ENCODE measurements around the gene SLAMF7. TPM values are rescaled to one million over a fixed set of nuclear protein-coding genes. Genes with fewer than 3 reads are reported as not detected.
"Not testable (repeated sequence)": the region's sequence is repeated elsewhere in the genome, so short reads cannot be mapped to it uniquely, and the experiment has no call there.

SLAMF7 gene
- total RNA-seq (under 1 TPM in 1 of 2 donors, not detected in 1; 0.68 TPM), polyA plus RNA-seq (ENCODE audit: insufficient read depth, low read depth, low replicate concordance) (5.1 TPM)
- long read RNA-seq, donor 1, result 0 reads
- long read RNA-seq, donor 2, result 0 reads

DNA sequence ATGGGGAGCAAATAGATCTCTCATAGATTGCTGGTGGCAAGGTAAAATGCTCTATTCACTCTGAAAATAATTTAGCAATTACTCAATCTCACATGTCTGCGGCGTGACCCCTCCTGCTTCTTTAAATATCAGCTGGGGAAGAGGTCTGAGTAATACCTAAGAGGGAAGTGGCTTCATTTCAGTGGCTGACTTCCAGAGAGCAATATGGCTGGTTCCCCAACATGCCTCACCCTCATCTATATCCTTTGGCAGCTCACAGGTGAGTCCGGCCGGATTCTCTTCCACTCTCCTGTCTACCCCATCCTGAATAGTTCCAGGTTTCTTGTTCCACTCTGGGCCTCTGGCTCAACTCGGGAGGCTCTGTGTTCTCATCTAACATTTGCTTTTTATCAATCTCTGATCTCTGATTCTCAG, at the start of gene SLAMF7:
TSS of gene SLAMF7 (plus strand) at position 150 of the 414 bp plus-strand sequence. CDS start at position 205, 55 bp downstream.
- no peaks in the 10 kb centered on the region for H3K9me3 ChIP-seq
- H3K4me3 ChIP-seq, result no peak within 1 kb of the TSS
- no peak within 1 kb of the TSS for H3K27ac ChIP-seq
- intact Hi-C loops (cut with DNase I; ENCODE audit: low total_unique reads), result no loop called here
- DNase-seq, result no peak
- WGBS, 2 donors, result 85 to 88% methylated on average over 5 of the region's 5 CpGs
- H3K4me1 ChIP-seq, result no peaks in the 10 kb centered on the region
- TF ChIP-seq POLR2A (IDR thresholded peaks at IDR 0.05), result no peak
- TF ChIP-seq, protein P1, sequence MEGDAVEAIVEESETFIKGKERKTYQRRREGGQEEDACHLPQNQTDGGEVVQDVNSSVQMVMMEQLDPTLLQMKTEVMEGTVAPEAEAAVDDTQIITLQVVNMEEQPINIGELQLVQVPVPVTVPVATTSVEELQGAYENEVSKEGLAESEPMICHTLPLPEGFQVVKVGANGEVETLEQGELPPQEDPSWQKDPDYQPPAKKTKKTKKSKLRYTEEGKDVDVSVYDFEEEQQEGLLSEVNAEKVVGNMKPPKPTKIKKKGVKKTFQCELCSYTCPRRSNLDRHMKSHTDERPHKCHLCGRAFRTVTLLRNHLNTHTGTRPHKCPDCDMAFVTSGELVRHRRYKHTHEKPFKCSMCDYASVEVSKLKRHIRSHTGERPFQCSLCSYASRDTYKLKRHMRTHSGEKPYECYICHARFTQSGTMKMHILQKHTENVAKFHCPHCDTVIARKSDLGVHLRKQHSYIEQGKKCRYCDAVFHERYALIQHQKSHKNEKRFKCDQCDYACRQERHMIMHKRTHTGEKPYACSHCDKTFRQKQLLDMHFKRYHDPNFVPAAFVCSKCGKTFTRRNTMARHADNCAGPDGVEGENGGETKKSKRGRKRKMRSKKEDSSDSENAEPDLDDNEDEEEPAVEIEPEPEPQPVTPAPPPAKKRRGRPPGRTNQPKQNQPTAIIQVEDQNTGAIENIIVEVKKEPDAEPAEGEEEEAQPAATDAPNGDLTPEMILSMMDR (IDR thresholded peaks at IDR 0.05), result no peak
- no peaks in the 10 kb centered on the region for H3K27me3 ChIP-seq
- no peaks in the 10 kb centered on the region for H3K36me3 ChIP-seq (ENCODE audit: low read depth, missing control alignments)

DNA sequence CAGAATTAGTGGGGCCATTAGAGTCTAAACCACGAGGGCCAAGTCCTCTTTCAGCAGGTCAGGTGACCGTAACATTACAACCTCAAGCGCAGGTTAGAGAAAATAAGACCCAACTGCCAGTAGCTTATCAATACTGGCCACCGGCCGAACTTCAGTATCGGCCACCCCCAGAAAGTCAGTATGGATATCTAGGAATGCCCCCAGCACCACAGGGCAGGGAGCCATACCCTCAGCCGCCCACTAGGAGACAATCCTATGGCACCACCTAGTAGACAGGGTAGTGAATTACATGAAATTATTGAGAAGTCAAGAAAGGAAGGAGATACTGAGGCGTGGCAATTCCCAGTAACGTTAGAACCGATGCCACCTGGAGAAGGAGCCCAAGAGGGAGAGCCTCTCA, 46.7 kb upstream of the SLAMF7 start:
- H3K27ac ChIP-seq; intact Hi-C loops (cut with DNase I; ENCODE audit: low total_unique reads); H3K4me3 ChIP-seq; H3K9me3 ChIP-seq; H3K4me1 ChIP-seq; DNase-seq; H3K27me3 ChIP-seq; H3K36me3 ChIP-seq (ENCODE audit: low read depth, missing control alignments): not testable (repeated sequence)
- 86 to 91% methylated on average over 10 of the region's 10 CpGs for WGBS, 2 donors

GRCh38 chr1:160702100-160702499, 36.9 kb upstream of the SLAMF7 start:
- WGBS, 2 donors, result 89% methylated on average over 5 of the region's 5 CpGs
- Histone ChIP-seq H3K36me3 (ENCODE audit: low read depth, missing control alignments) (no peaks in the 10 kb centered on the region), H3K4me3 (no peak overlapping the region), H3K9me3 (no peaks in the 10 kb centered on the region), H3K4me1 (no peaks in the 10 kb centered on the region), H3K27ac (no peak overlapping the region), H3K27me3 (no peaks in the 10 kb centered on the region)
- DNase-seq, result no peak
- intact Hi-C loops (cut with DNase I; ENCODE audit: low total_unique reads), result no loop called here
- TF ChIP-seq, protein P1 (IDR thresholded peaks at IDR 0.05), result no peak

DNA sequence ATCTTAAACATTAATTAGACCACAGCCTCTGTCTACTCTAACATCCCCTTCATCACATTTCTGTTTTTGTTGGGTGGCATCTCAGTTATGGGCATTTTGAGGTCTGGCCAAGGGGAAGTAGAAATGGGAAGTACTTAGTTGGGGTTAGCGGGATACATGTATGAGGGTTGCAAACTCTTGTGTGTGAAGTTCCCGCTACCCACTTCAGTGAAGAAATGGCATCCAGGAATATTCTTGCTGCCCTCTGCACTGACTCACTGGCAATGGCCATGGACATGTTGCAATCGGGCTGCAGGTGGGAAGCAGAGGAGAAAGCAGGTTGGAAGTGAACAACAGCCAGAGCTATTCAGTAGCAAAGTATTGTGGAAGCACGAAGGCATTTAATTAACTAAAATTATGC, 34.8 kb upstream of the SLAMF7 start:
- no peak overlapping the region for H3K4me3 ChIP-seq
- 84 to 85% methylated on average over 4 of the region's 4 CpGs for WGBS, 2 donors
- H3K27me3 ChIP-seq, result no peaks in the 10 kb centered on the region
- no peaks in the 10 kb centered on the region for H3K4me1 ChIP-seq
- H3K27ac ChIP-seq, result no peak overlapping the region
- DNase-seq, result no peak
- intact Hi-C loops (cut with DNase I; ENCODE audit: low total_unique reads), result no loop called here
- H3K9me3 ChIP-seq, result no peaks in the 10 kb centered on the region
- TF ChIP-seq, protein P1 (IDR thresholded peaks at IDR 0.05), result no peak
- TF ChIP-seq POLR2A (IDR thresholded peaks at IDR 0.05), result no peak
- no peaks in the 10 kb centered on the region for H3K36me3 ChIP-seq (ENCODE audit: low read depth, missing control alignments)

GRCh38 chr1:160705212-160705621, 33.8 kb upstream of the SLAMF7 start:
- intact Hi-C loops (cut with DNase I; ENCODE audit: low total_unique reads); DNase-seq; H3K27me3 ChIP-seq; H3K4me1 ChIP-seq; H3K9me3 ChIP-seq; H3K27ac ChIP-seq; H3K4me3 ChIP-seq; H3K36me3 ChIP-seq (ENCODE audit: low read depth, missing control alignments): not testable (repeated sequence)
- 88 to 91% methylated on average over 3 of the region's 3 CpGs for WGBS, 2 donors

- no peak for DNase-seq
- Histone ChIP-seq H3K36me3 (ENCODE audit: low read depth, missing control alignments) (no peaks in the 10 kb centered on the region), H3K27ac (no peak overlapping the region), H3K4me3 (no peak overlapping the region), H3K9me3 (no peaks in the 10 kb centered on the region), H3K27me3 (no peaks in the 10 kb centered on the region), H3K4me1 (no peaks in the 10 kb centered on the region)
- no peak for TF ChIP-seq POLR2A (IDR thresholded peaks at IDR 0.05)
- TF ChIP-seq, protein P1 (IDR thresholded peaks at IDR 0.05), result no peak
- intact Hi-C loops (cut with DNase I; ENCODE audit: low total_unique reads), result no loop called here
These were observed 33.3 kb upstream of the SLAMF7 start for GRCh38 chr1:160705742-160706141.
